C4-2B (cell line): Measurements from ENCODE around the gene CHIA.
A peak's percentile ranks its signal among the peaks of the same experiment; 100 is the strongest.
"Not testable (repeated sequence)": the region's sequence is repeated elsewhere in the genome, so short reads cannot be mapped to it uniquely, and the experiment has no call there.

ENCODE experiments used
- H3K27ac ChIP-seq: fragments of 450-650 bp; 2 replicates; pipeline ENCODE4 v1.5.1; 2017
- CTCF ChIP-seq: fragments of 450-650 bp; conservative IDR thresholded peaks from 2 replicates; pipeline ENCODE4 v1.5.1; 2017; ENCODE audit warnings: mild to moderate bottlenecking
- ZFX ChIP-seq: fragments of 450-650 bp; IDR thresholded peaks from 2 replicates; pipeline ENCODE4 v1.6.1; 2017

The CHIA gene

GRCh38 chr1:111351700-111352099, 61.0 kb downstream of the CHIA start:
- TF ChIP-seq ZFX (no peak), CTCF (no peak)
- H3K27ac ChIP-seq = no peak overlapping the region

GRCh38 chr1:111354584-111354983, 63.9 kb downstream of the CHIA start:
- TF ChIP-seq CTCF (no peak), ZFX (no peak)
- no peak overlapping the region for H3K27ac ChIP-seq

- no peak for TF ChIP-seq CTCF
- no peak for TF ChIP-seq ZFX
- peak overlapping the region; percentile 57 for H3K27ac ChIP-seq
Measured at GRCh38 chr1:111358964-111359363, 68.3 kb downstream of the CHIA start.

- H3K27ac ChIP-seq = peak overlapping the region; percentile 57
- TF ChIP-seq ZFX (no peak), CTCF (no peak)
Measured at GRCh38 chr1:111359376-111359775, 68.7 kb downstream of the CHIA start.

- not testable (repeated sequence) for H3K27ac ChIP-seq
Measured at GRCh38 chr1:111360257-111360656, 69.6 kb downstream of the CHIA start.

GRCh38 chr1:111361761-111362160, 71.1 kb downstream of the CHIA start:
- TF ChIP-seq CTCF = no peak
- no peak for TF ChIP-seq ZFX
- H3K27ac ChIP-seq = no peak overlapping the region

- no peak overlapping the region for H3K27ac ChIP-seq
- TF ChIP-seq ZFX (no peak), CTCF (no peak)
Measured at GRCh38 chr1:111364690-111365089, 74.0 kb downstream of the CHIA start.

- no peak for TF ChIP-seq ZFX
- no peak for TF ChIP-seq CTCF
- no peak overlapping the region for H3K27ac ChIP-seq
Measured at GRCh38 chr1:111366256-111366655, 75.6 kb downstream of the CHIA start.
